GM12874 (cell line): Measurements from ENCODE around the gene RPL23.

Experiments
- CTCF ChIP-seq: IDR thresholded peaks from 2 replicates; pipeline ENCODE4 v1.5.1; 2011; ENCODE audit warnings: low read depth, mild to moderate bottlenecking, control low read depth, low read length, moderate library complexity; ENCODE audit not compliant: insufficient read depth

Gene RPL23

DNA sequence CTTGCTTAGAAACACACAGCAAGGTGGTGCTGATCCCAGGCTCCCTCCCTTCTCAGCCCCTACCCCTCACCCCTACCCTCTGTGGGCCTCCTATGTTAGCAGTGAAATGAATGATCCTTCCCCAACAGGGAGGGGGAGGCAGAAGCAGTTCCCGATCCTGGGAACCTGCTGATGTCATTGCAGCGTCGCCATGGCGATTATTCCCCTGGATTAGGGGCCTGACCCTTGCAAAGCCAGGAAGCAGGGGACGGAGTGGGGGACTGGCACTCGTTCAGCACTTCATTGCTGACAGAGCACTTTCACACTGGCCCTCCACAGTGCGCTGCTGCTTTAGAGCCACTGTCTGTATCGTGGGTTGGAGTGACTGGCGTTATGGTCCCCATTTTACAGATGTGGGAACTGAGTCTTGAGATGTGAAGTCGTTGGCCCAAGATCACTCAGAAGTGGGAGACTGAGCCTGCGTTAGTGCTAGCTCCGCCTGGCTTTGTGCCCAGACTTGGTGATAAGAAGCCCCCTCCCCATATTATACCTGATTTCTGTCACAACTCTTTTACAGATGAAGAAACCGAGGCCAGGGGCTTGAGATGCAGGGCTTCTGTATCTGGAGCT lies 42.9 kb upstream of the RPL23 start:
- no peak for TF ChIP-seq CTCF

GRCh38 chr17:38894276-38894675 lies 40.8 kb upstream of the RPL23 start:
- TF ChIP-seq CTCF: no peak

DNA sequence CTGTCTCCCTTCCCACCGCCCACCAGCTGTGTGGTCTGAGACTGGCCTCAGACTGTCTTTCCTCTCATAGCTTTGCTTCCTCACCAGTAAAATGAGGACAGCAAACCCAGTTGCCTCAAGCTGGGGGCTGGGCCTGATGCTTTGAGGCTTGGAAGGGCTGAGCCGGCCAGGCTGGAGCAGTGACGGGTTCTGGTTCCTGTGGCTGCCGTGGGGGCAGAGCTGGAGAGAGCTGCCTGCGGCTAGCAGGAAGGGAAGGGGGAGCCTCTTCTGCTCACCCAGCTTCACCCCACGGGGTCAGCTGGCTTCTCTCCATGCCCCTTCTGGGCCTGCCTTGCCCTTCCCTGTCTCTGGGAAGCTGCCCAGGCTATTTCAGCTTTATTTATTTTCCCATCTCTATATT lies 40.1 kb upstream of the RPL23 start:
- TF ChIP-seq CTCF: no peak

DNA sequence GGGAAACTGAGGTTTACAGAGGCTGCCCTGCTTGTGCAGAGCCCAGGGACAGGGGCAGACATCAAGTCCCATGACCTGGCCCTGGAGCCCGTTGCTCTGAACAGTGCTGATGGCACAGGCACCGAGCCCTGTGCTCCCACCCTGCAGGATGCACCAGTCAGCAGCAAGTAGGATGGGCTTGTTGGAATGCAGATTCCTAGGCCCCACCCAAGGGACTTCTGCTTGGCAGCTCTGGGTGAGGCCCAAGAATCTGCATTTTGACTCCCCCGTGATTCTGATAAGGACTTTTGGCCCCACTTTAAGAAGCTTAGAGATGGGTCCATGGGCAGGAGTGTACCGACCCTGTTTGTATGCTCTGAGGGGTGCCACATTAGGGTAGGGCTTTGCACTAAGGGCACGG lies 39.6 kb upstream of the RPL23 start:
- TF ChIP-seq CTCF: no peak

- TF ChIP-seq CTCF: no peak
Measured at GRCh38 chr17:38892620-38893019, 39.1 kb upstream of the RPL23 start.

DNA sequence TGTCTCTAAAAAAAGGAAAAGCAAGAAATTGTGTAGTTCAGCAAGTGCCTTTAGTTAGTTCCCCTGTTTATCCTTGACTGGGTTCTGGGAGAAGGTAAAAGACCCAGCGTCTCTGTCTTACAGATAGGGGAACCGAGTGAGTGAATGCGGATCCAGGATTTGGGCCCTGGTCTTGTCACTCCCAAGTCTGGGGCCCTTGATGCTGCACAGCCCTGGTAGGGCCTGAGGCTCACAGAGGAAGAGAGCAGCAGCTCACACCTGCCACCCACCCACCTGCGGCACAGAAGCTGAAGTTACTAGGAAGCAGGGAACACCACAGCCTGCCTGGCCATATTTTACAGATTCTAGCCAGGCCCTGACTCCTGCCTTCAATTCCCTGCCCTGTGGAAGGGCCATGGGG lies 38.6 kb upstream of the RPL23 start:
- TF ChIP-seq CTCF: no peak

- no peak for TF ChIP-seq CTCF
Measured at GRCh38 chr17:38891441-38891840, 37.9 kb upstream of the RPL23 start.

GRCh38 chr17:38890410-38890746 lies 36.9 kb upstream of the RPL23 start:
- TF ChIP-seq CTCF: no peak
